Measurements from ENCODE around the gene PHF20. TPM values are rescaled to one million over a fixed set of nuclear protein-coding genes. Genes with fewer than 3 reads are reported as not detected.
A peak's percentile ranks its signal among the peaks of the same experiment; 100 is the strongest.
"Not testable (repeated sequence)": the region's sequence is repeated elsewhere in the genome, so short reads cannot be mapped to it uniquely, and the experiment has no call there.

The PHF20 gene
- polyA plus RNA-seq, 1 donor = 42.5 TPM

- no peak for DNase-seq
These were observed 204.0 kb downstream of the PHF20 start for GRCh38 chr20:35975576-35976373.

DNA sequence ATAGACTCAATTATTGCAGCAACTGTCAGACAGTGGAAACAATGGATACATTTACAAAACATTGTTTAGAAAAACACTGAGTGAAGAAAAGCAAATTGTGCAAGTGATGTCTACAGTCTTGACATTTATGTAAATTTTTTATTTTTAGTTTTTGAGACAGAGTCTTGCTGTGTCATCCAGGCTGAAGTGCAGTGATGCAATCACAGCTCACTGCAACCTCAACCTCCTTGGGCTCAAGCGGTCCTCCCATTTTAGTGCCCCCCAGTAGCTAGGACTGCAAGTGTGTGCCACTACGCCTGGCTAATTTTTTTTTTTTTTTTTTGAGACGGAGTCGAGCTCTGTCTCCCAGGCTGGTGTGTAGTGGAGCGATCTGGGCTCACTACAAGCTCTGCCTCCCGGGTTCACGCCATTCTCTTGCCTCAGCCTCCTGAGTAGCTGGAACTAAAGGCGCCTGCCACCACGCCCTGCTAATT lies 206.3 kb downstream of the PHF20 start:
- no peak for DNase-seq

- no peak for DNase-seq
These were observed 207.7 kb downstream of the PHF20 start for GRCh38 chr20:35979544-35979943.

DNA sequence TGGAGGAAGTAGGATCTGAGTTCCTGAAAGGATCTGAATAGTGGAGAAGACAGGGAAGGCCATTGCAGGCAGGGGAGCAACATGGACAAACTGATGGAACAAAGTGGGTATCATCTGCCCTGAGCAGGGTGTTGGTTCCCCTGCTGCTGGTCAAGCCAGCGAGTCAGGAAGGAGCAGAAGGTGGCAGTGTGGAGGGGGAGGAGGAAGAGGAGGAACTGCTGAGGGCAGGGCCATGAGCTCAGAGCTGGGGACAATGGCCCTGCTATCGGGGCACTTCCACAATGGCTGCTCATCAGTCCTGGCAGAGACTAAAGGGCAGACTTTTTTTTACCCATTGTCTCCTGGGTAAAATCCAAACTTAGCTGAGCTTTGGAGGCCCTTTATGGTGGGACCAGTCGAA lies 210.2 kb downstream of the PHF20 start:
- no peak for DNase-seq

GRCh38 chr20:35984382-35984781 lies 212.6 kb downstream of the PHF20 start:
- DNase-seq = no peak

DNA sequence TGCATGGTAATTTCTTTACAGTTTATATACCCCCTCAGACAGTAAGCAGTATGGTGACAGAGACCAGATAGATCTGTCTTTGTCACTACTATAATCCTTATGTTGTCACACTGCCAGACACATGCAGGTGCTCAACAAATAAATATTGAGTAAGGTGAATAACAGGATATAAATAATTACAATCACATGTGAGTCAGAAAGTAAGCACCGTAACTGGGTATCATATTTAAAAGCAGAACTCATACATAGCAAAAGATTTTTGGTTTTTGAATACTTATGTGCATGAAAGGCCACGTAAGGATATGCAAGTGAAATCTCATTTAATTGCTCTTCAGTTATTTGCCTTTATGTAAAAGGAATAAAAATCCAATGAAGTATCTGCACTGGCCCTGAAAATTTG lies 214.0 kb downstream of the PHF20 start:
- no peak for DNase-seq

- no peak for DNase-seq
These were observed 217.2 kb downstream of the PHF20 start for GRCh38 chr20:35988910-35989463.

DNA sequence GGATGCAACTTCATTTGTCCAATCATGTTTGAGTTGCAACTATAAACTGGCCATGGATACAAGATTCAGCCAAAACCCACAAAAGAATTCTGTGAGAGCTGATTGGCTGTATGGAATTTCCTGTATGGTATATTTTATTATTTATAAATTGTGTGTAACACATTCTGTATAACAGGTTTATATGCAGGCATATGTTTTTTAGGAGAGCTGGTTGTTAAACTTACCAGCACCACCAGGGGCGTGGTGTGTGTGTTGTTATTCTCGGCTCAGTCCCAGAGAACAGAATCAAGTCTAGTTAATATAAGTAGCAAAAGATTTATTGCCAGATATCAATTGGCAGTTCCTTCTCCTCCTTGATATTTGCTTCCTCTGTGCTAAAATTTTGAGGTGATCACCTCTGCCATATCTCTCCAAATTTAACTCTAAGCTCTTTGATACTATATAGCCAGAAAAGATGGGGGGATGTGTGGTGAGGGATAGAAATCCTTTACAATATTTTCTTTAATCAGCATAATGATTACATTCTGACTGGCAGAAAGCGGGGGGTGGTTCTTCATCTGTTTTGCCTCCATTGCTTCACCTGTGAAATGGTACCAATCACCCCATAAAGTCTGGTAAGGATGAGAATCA lies 219.4 kb downstream of the PHF20 start:
- DNase-seq = no peak

DNA sequence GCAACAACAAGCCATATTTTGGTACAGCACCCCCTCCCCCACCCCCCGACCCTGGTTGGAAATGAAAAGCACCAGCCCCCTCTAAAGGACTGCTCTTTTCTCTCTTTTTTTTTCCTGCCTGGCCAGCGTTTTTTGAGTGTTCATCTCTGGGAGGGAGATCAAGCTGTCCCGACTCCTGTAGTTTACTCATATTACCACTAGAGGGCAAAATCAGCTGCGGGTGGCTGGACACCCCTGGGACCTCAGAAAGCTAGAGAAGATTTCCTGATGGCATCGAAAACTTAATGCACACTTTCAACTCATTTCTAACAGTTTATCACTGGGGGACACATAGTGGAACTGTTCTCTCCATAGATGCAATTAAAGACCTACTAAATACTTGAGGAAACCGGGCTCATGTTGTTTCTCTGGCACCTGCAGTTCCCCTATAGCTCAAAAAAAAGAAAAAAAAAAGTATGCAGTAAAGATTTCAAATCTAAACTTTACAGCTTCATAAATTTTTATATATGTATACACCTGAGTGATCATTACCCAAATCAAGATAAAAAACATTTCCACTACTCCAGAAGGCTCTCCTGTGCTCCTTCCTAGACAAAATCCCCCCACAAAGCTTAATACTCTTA lies 221.0 kb downstream of the PHF20 start:
- peak; percentile 64 for DNase-seq

- DNase-seq = peak; percentile 78
These were observed 223.2 kb downstream of the PHF20 start for GRCh38 chr20:35994994-35995453.

GRCh38 chr20:35996492-35996891 lies 224.7 kb downstream of the PHF20 start:
- DNase-seq = not testable (repeated sequence)

Other genes starting within 250 kb of the PHF20 start
- not detected for gene C20orf173, start 242.4 kb upstream of the PHF20 start, polyA plus RNA-seq (ENCODE audit: insufficient read length)
- gene ERGIC3, start 229.9 kb upstream of the PHF20 start, polyA plus RNA-seq (ENCODE audit: insufficient read length) = 360 TPM
- gene SPAG4, start 156.2 kb upstream of the PHF20 start, polyA plus RNA-seq (ENCODE audit: insufficient read length) = 4.8 TPM
- 225 TPM for gene CPNE1, start 107.1 kb upstream of the PHF20 start, polyA plus RNA-seq (ENCODE audit: insufficient read length)
- gene RBM12, start 107.1 kb upstream of the PHF20 start, polyA plus RNA-seq (ENCODE audit: insufficient read length) = 104 TPM
- gene NFS1, start 72.7 kb upstream of the PHF20 start, polyA plus RNA-seq (ENCODE audit: insufficient read length) = 31.3 TPM
- gene ROMO1, start 72.6 kb upstream of the PHF20 start, polyA plus RNA-seq (ENCODE audit: insufficient read length) = 48.5 TPM
- gene RBM39, start 29.8 kb upstream of the PHF20 start, polyA plus RNA-seq (ENCODE audit: insufficient read length) = 745 TPM
- 23.9 TPM for gene SCAND1, start 182.5 kb downstream of the PHF20 start, polyA plus RNA-seq (ENCODE audit: insufficient read length)
- 1.1 TPM for gene CNBD2, start 196.6 kb downstream of the PHF20 start, polyA plus RNA-seq (ENCODE audit: insufficient read length)

All from left kidney (tissue), 2 donors.